Measurements from ENCODE around the gene LAMA2. TPM values are rescaled to one million over a fixed set of nuclear protein-coding genes. Genes with fewer than 3 reads are reported as not detected.

LAMA2 gene
- total and polyA plus RNA-seq, 2 experiments from 2014 or later: 11.1 to 57.5 TPM

DNA sequence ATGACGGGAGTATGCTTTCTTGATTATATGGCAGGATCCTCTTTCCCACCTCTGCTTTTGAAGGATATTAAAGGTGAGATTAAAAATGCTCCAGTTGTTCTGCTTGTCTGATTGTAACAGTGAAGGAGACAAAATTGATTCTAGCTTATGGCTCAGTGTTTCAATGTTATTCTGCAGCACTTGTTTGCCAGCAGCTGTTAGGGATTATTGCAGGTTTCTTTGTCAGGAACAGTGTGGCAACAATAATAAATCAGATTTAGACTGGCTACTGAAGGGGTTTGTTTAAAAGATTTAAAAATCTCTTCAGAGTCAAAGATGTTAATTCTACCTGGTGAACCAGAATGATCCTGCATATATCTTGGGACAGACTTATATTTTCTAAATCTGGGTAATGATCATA lies 126.9 kb downstream of the LAMA2 start:
- no peaks in the 10 kb centered on the region for H3K27me3 ChIP-seq
- H3K4me1 ChIP-seq (ENCODE audit: insufficient read depth): no peaks in the 10 kb centered on the region

DNA sequence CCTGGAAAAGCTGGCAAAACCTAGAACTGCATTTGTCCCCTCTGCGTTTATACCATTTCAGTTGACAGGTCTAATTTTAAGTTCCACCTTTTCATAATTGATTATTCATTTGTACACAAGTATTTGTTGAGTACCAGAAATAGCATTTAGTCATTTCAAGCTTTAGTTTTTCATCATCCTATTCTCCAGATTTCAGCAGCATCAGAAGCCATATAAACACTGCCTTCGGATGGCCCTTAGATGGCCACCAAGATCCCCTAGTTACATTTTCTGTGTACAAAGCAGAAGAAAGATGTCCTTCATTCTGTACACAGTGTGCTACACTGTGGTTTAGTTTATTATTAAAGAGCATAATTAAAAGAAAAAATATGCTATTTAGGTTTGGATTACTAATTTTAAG lies 131.4 kb downstream of the LAMA2 start:
- H3K27me3 ChIP-seq: no peaks in the 10 kb centered on the region
- TF ChIP-seq EZH2 (IDR thresholded peaks at IDR 0.05; ENCODE audit: borderline replicate concordance): no peak
- TF ChIP-seq, protein P1, sequence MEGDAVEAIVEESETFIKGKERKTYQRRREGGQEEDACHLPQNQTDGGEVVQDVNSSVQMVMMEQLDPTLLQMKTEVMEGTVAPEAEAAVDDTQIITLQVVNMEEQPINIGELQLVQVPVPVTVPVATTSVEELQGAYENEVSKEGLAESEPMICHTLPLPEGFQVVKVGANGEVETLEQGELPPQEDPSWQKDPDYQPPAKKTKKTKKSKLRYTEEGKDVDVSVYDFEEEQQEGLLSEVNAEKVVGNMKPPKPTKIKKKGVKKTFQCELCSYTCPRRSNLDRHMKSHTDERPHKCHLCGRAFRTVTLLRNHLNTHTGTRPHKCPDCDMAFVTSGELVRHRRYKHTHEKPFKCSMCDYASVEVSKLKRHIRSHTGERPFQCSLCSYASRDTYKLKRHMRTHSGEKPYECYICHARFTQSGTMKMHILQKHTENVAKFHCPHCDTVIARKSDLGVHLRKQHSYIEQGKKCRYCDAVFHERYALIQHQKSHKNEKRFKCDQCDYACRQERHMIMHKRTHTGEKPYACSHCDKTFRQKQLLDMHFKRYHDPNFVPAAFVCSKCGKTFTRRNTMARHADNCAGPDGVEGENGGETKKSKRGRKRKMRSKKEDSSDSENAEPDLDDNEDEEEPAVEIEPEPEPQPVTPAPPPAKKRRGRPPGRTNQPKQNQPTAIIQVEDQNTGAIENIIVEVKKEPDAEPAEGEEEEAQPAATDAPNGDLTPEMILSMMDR (IDR thresholded peaks at IDR 0.05; ENCODE audit: poor library complexity): no peak
- TF ChIP-seq EZH2phosphoT487 (IDR thresholded peaks at IDR 0.05; ENCODE audit: low read depth, severe bottlenecking, unreplicated experiment): no peak
- no peaks in the 10 kb centered on the region for H3K9me3 ChIP-seq (ENCODE audit: low read depth)
- no peak overlapping the region for H3K27ac ChIP-seq
- H3K4me3 ChIP-seq: no peak overlapping the region
- no peaks in the 10 kb centered on the region for H3K79me2 ChIP-seq
- H3K4me2 ChIP-seq: no peak overlapping the region
- H3K9me2 ChIP-seq (replicated peaks; ENCODE audit: insufficient read depth): no peaks in the 10 kb centered on the region
- WGBS (ENCODE audit: low lambda C conversion rate, missing lambda C conversion rate): 91% methylated on average over 2 of the region's 2 CpGs
- H2AFZ ChIP-seq: no peak overlapping the region
- DNase-seq (ENCODE audit: low spot score): no peak
- H3K36me3 ChIP-seq (replicated peaks; ENCODE audit: insufficient read depth, low read depth): no peaks in the 10 kb centered on the region
- no peaks in the 10 kb centered on the region for H3K4me1 ChIP-seq (ENCODE audit: insufficient read depth)
- H4K20me1 ChIP-seq (ENCODE audit: insufficient read depth, poor library complexity, severe bottlenecking): no peaks in the 10 kb centered on the region

More for the DNA sequence above, 126.9 kb downstream of the LAMA2 start:
- H3K4me2 ChIP-seq: no peak overlapping the region
- no peaks in the 10 kb centered on the region for H3K9me2 ChIP-seq (replicated peaks; ENCODE audit: insufficient read depth)
- no peaks in the 10 kb centered on the region for H3K79me2 ChIP-seq
- TF ChIP-seq, protein P1 (IDR thresholded peaks at IDR 0.05; ENCODE audit: poor library complexity): no peak
- no peak for TF ChIP-seq EZH2phosphoT487 (IDR thresholded peaks at IDR 0.05; ENCODE audit: low read depth, severe bottlenecking, unreplicated experiment)
- TF ChIP-seq EZH2 (IDR thresholded peaks at IDR 0.05; ENCODE audit: borderline replicate concordance): no peak
- WGBS (ENCODE audit: low lambda C conversion rate, missing lambda C conversion rate): 75% methylated on average over 1 of the region's 1 CpG
- H3K9me3 ChIP-seq (ENCODE audit: low read depth): no peaks in the 10 kb centered on the region
- DNase-seq (ENCODE audit: low spot score): no peak
- H3K4me3 ChIP-seq: no peak overlapping the region
- H2AFZ ChIP-seq: no peak overlapping the region
- no peak overlapping the region for H3K27ac ChIP-seq
- H4K20me1 ChIP-seq (ENCODE audit: insufficient read depth, poor library complexity, severe bottlenecking): no peaks in the 10 kb centered on the region
- H3K36me3 ChIP-seq (replicated peaks; ENCODE audit: insufficient read depth, low read depth): no peaks in the 10 kb centered on the region

DNA sequence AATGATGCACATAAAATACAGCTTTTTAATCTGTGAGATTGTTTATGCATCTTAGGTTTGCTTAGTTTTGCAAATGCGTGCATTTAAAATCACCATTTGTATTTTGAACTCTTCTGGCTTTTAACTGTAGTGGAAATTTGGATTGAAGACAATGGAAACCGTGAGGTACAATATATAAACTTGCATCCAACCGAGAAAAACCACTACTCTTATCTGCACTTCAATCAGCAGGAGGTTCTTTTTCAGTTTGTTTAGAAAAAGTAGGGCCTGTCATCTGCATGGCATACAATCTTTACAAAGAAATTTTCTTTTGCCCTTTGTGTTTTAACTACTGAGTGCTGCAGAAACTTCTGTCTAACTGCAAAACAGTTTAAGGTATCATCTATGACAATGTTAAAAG lies 132.8 kb downstream of the LAMA2 start:
- no peaks in the 10 kb centered on the region for H3K9me2 ChIP-seq (replicated peaks; ENCODE audit: insufficient read depth)
- no peak for DNase-seq (ENCODE audit: low spot score)
- no peak overlapping the region for H3K27ac ChIP-seq
- H3K4me1 ChIP-seq (ENCODE audit: insufficient read depth): no peaks in the 10 kb centered on the region
- H3K79me2 ChIP-seq: no peaks in the 10 kb centered on the region
- TF ChIP-seq EZH2 (IDR thresholded peaks at IDR 0.05; ENCODE audit: borderline replicate concordance) (no peak), EZH2phosphoT487 (IDR thresholded peaks at IDR 0.05; ENCODE audit: low read depth, severe bottlenecking, unreplicated experiment) (no peak)
- TF ChIP-seq, protein P1 (IDR thresholded peaks at IDR 0.05; ENCODE audit: poor library complexity): no peak
- WGBS (ENCODE audit: low lambda C conversion rate, missing lambda C conversion rate): 36% methylated on average over 3 of the region's 3 CpGs
- H2AFZ ChIP-seq: no peak overlapping the region
- H3K4me2 ChIP-seq: no peak overlapping the region
- H4K20me1 ChIP-seq (ENCODE audit: insufficient read depth, poor library complexity, severe bottlenecking): no peaks in the 10 kb centered on the region
- no peaks in the 10 kb centered on the region for H3K36me3 ChIP-seq (replicated peaks; ENCODE audit: insufficient read depth, low read depth)
- H3K9me3 ChIP-seq (ENCODE audit: low read depth): no peaks in the 10 kb centered on the region
- H3K4me3 ChIP-seq: no peak overlapping the region
- no peaks in the 10 kb centered on the region for H3K27me3 ChIP-seq

DNA sequence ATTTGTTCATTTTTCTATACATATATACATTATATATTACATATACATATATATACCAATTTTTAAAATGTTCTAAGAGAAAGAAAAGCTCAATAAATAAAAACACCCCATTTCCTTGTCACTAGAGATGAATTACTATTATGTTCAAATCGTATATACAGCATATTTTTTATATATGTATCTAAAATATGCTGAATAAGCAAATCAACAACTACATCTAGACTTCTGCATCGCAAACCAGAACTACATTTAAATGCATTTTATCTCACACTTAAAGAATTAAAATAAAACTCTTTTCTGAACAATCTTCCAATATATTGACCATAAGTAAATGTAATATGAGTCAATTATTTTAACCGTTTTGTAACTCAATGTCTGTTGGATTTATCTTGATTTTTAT lies 133.9 kb downstream of the LAMA2 start:
- Histone ChIP-seq H3K4me3 (no peak overlapping the region), H3K4me1 (ENCODE audit: insufficient read depth) (no peaks in the 10 kb centered on the region), H3K79me2 (no peaks in the 10 kb centered on the region), H2AFZ (no peak overlapping the region), H3K27me3 (no peaks in the 10 kb centered on the region), H3K9me3 (ENCODE audit: low read depth) (no peaks in the 10 kb centered on the region), H3K9me2 (replicated peaks; ENCODE audit: insufficient read depth) (no peaks in the 10 kb centered on the region), H3K36me3 (replicated peaks; ENCODE audit: insufficient read depth, low read depth) (no peaks in the 10 kb centered on the region), H3K27ac (no peak overlapping the region), H4K20me1 (ENCODE audit: insufficient read depth, poor library complexity, severe bottlenecking) (no peaks in the 10 kb centered on the region), H3K4me2 (no peak overlapping the region)
- no peak for DNase-seq (ENCODE audit: low spot score)
- WGBS (ENCODE audit: low lambda C conversion rate, missing lambda C conversion rate): 85% methylated on average over 3 of the region's 3 CpGs
- TF ChIP-seq EZH2 (IDR thresholded peaks at IDR 0.05; ENCODE audit: borderline replicate concordance) (no peak), EZH2phosphoT487 (IDR thresholded peaks at IDR 0.05; ENCODE audit: low read depth, severe bottlenecking, unreplicated experiment) (no peak)
- TF ChIP-seq, protein P1 (IDR thresholded peaks at IDR 0.05; ENCODE audit: poor library complexity): no peak
